GM19324 (cell line): ENCODE measurements around the gene HSPA9.

Experiments
- ATAC-seq: cut with Tn5 transposase; IDR thresholded peaks from one replicate; pipeline ENCODE4 v1.9.1; 2021; ENCODE audit warnings: mild to moderate bottlenecking, moderate library complexity; ENCODE audit not compliant: unreplicated experiment, low FRiP score

HSPA9 gene

DNA sequence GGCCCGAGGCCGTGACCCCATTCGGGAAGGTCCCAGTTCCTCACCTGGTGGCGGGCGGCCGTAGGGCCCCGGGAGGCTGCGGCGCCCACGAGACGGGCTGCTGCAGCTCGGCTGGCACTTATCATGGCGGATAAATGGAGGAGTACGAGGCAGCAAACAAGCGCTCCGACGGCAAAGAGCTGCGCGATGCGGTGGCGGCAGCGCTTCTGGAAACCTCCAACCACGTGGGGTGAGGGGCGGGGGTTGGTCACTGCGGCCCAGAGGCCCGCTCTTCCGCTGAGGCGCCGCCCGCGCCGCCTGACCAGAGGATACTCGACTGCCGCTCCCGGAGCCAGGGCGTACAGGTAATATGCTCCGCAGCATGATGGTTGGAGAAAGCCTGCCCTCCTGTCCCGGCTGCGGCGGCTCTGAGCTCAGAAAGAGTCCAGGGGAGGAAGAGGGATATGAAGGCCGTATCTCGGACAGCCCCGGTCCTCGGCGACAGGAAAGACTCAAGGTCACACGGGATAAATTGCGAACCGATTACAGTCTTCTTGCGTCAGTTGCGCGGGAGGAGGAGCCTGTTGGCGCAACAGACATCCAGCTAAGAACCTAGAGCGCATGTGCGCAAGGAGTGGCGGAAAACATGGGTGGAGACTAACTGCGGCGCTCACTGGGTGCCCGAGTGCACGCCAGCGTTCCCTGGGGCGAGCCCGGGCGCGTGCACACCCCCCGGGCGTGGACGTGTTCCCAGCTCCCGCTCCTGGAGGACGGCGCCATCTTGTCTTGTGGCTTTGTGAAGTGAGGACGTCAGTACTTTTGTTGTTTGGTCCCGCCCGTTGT lies at the start of gene HSPA9:
HSPA9 (minus strand) TSS at position 208 of the 822 bp plus-strand sequence; CDS start at position 125, 83 bp downstream.
- ATAC-seq, result peak; percentile 90

- ATAC-seq, result no peak
Observed at GRCh38 chr5:138623053-138623452, 47.9 kb upstream of the HSPA9 start.

DNA sequence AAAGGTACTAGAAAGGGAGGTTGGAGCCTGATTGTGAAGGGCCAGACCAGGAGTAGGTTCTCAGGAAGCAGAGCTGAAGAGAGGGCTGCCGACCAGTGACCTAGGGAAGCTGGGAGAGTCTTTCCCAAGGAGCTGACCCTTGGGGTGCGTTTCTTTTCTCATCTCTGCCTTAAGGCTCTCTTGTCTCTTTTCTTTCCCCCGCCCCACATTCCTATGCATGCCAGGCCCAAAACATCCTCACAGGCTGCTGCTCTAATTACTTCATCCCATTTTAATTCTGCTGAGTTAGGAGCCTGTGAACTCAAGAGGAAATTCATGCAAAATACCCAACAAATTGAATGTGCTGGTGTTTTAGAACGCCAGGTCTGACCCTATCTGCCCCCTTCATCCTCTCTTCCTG lies 46.9 kb upstream of the HSPA9 start:
- no peak for ATAC-seq

GRCh38 chr5:138620663-138621224 lies 45.5 kb upstream of the HSPA9 start:
- ATAC-seq, result no peak

GRCh38 chr5:138616508-138616907 lies 41.3 kb upstream of the HSPA9 start:
- ATAC-seq, result no peak

- ATAC-seq, result no peak
Observed at GRCh38 chr5:138615461-138615860, 40.3 kb upstream of the HSPA9 start.

DNA sequence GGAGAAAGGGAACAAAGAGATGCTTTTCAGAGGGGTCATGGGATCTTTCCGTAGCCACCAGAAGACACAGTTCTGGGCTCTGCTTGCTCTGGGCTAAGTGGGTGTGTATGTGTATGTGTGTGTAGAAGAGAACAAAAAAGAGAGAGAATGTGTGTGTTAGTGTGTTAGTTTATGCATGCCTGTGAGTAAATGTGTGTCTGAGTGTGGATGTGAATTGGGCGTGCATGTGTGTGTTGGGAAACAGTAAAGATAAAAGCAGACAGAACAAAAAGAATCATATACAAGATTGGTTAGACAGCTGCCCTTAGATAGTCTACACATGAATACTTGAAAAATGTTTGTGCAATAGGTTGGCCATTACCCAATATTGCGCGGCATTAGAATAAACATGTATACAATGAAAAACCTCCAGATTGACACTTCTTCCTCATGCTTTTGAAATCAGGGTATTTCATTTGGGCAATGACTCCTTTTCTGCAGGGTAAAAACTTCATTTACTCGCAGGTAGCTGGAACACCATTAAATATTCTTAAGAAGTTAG lies 36.5 kb upstream of the HSPA9 start:
- ATAC-seq, result no peak

DNA sequence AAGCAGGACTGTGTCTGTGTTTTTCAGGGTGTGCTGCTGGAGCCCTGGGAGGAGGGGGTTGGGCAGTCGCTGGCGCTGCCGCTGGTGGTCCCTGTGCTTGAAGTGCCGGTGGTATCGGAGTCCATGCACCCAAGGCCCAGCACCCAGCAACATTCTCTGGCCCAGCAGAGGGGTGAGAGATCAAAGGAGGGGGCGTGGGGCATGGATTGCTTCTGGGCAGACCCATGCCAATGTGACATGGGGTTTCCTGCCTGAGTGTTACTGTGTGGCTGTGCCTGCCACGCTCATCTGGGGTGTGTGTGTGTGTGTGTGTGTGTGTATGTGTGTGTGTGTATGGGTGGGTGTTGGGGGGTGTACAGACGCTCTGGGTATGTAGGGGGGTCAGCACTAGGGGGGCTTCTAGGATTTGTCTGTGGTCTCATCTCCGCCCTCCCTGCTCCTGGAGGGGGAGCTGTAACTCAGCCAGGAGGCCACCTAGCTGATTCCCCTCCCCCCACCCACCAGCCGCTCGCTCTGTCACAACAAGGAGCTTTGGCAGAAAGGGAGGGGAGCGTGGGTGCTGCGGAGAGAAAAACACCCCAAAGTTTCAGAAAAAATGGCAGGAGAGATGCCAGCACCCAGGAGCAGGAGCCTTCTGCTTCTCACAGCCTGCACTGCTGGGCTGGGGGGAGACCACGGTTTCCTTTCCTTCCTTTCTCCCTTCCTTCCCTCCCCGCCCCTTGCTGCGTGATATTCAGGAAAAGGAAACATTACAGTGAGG lies 35.9 kb upstream of the HSPA9 start:
- ATAC-seq, result no peak

DNA sequence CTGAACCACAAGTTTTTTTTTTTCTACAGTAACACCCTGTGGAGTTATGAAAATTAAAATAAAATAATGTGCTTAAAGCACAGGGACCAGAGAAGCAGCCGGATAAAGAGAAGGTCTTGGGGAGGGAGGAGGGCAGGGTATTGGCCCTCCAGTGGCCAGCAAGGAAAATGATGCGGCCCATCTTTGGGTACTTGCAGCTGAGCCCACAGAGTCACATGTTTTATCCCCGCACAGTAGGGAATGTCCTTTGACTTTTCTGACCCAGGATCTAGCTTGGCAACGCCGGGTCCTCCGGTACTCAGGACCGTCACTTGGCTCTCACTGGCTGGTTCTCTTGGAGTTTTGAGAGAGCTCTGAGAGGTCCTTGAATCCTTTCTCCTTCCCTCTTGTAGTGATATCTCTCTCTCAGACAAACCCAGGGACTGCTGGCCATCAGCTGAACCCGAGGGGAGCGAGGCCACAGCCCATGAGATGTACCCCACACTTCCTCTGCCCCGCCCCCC lies 35.3 kb upstream of the HSPA9 start:
- ATAC-seq, result no peak

DNA sequence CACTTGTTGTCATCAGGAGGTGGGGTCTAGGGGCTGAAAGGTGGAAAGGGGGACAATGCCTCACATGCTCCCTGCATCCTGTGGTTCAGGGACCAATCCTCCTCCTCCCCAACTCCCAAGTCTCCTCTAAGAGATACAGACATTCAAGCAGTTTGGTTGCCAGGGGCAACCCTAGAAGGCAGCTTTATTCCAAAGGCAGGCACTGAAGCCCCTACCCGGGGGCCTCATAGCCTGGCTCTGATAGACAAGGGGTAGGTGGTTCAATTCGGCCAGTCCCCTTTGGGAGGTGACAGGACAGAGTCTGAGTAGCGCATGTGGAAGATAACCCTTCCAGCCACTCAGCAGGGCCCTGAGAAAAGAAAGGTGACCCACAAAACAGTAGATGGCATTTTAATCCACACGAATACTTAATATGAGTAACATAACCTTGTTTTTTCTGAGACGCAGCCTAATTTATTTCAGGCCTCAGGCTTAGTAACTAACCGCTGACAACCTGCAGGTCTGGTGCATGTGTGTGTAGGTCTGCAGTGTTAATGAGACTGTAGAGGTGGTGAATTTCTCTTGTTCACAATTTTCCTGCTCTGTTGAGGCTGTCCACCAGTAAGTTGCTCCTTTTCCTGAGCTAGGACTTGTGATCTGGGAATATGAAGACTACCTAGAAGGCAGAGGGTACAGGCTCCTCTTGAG lies 31.3 kb upstream of the HSPA9 start:
- ATAC-seq, result no peak

DNA sequence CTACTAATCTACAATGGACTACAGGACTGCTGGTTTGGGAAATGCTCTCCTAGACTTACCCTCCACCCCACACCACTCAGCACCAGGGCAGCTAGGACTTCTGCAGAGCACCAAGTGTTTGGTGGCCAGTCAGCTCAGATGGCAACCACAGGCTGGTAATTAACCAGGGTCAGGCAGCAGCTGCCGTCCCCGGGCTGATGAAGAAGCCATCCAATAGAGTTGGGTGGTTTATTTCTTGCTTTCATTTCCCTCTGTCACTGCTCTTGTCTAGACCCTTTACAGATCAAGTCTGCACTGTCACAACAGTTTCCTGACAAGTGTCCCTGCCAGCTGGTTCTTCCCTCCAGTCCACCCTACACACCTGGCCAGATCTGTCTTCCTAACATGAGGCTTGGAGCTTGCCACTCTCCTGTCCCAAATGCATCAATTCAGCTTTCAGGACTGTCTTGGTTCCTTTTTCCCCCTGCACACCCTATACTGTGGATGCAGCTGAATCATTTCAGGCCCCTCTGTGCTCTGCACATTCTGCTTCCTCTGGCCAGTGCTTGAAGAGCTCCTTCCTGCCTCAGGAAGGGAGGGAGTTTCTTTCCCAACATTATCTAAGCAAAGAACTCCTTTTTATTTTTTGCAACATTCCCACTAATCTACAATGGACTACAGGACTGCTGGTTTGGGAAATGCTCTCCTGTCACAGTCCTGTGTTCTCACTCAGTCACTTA lies 30.2 kb upstream of the HSPA9 start:
- ATAC-seq, result peak; percentile 79

GRCh38 chr5:138604176-138604785 lies 29.1 kb upstream of the HSPA9 start:
- no peak for ATAC-seq

DNA sequence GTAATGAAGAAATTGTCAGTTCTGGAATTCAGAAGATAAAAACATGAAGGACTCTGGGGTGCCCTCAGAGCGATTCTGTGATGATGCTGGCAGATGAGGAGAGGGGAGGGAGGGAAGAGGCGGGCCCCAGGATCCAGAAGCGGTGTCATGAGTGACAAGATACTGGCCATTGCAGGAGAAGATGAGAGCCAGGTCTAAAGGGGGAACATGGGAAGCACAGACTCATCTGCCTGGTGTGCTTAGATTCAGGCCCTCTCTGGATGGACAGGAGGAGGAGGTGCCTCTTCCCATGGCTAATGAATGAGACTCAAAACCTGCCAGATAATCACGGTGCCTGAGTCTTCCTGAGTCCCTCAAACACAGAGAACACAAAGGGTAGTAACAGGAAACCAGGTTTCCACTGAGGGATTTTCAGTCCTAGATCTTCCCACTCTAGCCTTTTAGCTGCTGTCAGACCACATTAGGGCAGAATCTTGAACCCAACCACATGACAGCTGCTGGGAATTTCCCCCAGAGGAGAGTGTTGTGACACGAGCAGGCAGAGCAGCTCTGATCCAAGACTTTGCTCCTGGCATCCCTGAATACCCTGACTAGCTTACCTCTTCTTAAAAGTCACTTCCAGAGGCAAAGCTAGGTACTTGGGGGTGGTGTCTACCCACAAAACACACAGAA lies 28.2 kb upstream of the HSPA9 start:
- ATAC-seq, result no peak

- ATAC-seq, result no peak
Observed at GRCh38 chr5:138602371-138603000, 27.3 kb upstream of the HSPA9 start.

- no peak for ATAC-seq
Observed at GRCh38 chr5:138601444-138601843, 26.2 kb upstream of the HSPA9 start.

- ATAC-seq, result no peak
Observed at GRCh38 chr5:138600446-138600845, 25.2 kb upstream of the HSPA9 start.

DNA sequence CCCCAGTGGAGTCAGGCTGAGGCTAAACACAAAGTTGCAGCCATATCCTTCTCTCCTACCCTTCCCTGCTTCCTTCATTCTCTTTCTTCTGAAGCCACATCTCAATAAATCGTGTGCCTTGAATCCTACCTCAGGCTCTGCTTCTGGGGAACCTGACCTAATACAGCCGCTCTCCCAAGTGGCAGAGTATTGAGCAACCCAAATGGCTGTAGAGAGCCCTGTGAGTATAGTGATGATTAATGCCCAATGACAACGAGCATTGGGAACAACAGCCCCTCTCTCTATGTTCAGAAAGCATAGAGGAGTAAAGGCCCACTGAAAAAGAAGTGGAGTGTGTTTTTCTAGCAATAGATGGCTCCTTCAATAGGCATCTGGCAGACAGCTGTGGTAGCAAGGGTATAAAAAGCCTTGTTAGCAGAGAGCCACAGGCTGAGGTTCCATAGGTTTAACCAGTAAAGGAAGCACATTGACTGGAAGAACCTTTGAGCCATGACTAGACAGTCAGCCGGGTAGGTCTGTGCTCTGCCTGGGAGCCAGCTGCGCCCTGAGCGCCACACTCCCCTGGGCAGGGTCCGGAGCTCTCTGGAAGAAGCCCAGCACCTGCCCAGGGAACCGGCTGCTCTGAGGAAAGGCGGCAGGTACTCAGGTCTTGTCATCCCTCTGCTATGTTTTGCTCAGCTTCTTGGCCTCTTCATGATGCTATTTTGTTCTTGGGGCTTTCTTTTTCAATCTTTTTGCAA lies 22.6 kb upstream of the HSPA9 start:
- ATAC-seq, result no peak
